GM12801 (cell line): ENCODE data around the gene ADTRP.

Experiments
- TF ChIP-seq, protein P1 (sequence below): IDR thresholded peaks from one replicate; pipeline ENCODE4 v1.5.1; 2011; ENCODE audit warnings: control low read depth; ENCODE audit not compliant: insufficient read length; ENCODE audit errors: extremely low read depth

The ADTRP gene

DNA sequence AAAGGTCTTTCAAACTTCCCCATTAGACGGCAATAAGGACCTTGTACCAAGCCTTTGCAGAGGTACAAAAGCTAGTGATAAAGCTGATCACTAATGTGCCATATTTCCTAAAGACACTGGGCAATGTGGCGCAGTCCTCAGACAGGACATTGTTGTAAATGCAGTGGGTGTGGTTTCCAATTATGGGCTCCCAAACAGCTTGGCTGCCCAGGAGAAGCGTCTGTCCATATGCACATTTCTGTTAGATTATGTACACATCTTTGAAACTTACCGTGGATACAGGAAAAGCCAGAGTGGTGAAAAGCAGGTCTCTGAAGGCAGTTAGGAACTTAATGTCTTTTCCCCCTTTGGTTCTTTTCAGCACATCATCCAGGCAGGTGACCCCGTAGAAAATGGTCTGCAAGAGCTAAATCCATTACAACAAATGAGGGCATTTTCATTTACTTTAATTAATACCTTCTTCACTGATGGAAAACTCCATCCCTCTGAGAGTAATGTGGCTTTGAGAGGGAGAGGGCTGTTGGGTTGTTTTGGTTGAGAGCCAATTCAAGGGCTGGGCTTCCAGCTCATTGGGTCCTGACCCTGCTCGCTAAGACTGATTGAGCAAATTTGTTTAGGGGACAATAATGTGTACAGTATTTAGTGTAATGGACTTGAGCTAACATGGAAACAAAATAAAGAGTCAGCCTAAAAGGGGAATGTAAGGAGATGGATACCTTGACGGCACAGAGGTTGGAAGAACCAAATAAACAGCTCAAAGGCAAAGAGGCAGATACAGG is 10.4 kb downstream of the ADTRP start:
- TF ChIP-seq, protein P1, sequence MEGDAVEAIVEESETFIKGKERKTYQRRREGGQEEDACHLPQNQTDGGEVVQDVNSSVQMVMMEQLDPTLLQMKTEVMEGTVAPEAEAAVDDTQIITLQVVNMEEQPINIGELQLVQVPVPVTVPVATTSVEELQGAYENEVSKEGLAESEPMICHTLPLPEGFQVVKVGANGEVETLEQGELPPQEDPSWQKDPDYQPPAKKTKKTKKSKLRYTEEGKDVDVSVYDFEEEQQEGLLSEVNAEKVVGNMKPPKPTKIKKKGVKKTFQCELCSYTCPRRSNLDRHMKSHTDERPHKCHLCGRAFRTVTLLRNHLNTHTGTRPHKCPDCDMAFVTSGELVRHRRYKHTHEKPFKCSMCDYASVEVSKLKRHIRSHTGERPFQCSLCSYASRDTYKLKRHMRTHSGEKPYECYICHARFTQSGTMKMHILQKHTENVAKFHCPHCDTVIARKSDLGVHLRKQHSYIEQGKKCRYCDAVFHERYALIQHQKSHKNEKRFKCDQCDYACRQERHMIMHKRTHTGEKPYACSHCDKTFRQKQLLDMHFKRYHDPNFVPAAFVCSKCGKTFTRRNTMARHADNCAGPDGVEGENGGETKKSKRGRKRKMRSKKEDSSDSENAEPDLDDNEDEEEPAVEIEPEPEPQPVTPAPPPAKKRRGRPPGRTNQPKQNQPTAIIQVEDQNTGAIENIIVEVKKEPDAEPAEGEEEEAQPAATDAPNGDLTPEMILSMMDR: no peak

DNA sequence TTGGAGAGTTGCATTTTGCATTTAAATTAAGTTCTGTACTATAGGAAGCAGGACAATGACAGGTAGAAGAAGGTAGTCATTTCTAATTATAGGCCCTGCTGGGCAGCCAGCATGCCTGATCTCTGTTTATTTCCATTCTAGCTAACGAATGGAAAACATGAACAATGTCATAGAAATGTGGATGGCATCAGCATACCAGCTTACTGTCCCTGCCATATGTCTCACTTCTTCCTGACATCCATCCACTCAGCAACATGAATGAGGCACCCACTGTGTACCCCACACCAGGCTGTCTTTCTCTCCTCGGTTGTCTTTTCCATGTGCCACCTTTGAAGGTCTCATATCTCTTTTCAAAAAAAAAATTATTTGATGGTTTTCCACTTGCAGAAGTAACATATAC is 11.1 kb downstream of the ADTRP start:
- TF ChIP-seq, protein P1: no peak

DNA sequence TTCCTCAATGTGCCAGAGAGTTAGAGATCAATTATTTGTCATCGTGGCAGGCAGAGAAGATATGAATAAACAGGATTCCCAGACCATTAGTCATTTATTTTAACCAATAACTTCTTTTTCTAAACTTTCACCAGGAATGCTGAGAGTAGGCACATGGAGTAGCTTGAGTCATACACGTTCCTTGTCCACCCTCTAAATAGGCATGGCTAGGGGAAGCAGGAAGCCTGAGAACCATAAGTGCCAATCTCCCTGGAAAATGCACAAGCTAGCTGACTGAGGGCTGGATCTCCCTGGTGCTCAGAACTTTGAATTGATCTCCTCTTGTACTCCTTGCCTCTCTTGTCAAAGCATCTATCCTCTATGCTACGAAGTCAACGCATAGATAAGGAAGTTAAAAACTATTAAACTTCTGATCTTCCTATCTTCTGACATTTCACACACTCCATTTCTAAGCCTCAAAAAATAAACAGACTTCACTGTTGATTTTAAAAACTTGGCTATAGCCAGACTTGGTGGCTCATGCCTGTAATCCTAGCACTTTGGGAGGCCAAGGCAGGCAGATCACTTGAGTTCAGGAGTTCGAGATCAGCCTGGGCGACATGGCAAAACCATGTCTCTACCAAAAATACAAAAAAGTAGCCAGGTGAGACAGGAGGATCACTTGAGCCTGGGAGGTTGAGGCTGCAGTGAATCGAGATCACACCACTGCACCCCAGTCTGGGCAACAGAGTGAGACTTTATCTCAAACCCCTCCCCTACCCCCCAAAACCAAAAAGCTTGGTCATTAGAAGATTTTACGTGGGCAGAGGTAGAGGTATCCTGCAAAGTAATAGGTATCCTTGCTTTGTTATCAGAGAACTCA is 11.8 kb downstream of the ADTRP start:
- TF ChIP-seq, protein P1: no peak

DNA sequence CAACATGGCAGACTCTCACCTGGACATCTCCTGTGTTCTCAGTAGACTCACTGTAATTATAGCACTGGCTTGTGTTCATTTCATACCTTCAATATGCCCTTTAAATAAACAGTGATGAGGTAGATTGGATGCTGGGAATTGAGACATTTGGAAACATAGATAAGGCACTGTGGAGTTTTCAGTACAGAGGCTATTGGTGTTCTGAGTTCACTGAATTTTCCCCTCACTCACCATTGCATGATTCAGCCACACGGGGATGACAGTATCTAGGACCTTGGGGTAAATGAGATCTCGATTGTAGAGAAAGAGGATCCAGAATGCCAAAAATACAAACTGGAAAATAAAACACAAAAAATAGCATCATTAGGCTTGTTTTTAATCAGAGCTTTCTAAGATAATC is 12.6 kb downstream of the ADTRP start:
- TF ChIP-seq, protein P1: no peak

DNA sequence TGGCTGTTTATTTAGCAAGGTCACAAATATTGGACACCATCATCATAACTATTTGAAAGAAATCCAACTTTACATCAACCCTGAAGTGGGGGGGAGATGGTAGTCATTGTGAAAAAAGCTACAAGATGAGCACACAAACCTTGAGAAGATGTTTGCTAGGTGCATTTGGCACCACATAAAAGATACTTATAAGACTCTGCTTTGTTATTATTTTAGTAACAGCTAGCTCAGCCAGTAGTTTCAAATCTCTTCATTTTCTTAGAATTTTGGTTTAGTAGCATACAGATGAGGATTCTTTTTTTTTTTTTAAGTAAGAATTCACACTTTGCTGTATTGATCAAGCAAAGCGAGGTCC is 14.4 kb downstream of the ADTRP start:
- TF ChIP-seq, protein P1: no peak

DNA sequence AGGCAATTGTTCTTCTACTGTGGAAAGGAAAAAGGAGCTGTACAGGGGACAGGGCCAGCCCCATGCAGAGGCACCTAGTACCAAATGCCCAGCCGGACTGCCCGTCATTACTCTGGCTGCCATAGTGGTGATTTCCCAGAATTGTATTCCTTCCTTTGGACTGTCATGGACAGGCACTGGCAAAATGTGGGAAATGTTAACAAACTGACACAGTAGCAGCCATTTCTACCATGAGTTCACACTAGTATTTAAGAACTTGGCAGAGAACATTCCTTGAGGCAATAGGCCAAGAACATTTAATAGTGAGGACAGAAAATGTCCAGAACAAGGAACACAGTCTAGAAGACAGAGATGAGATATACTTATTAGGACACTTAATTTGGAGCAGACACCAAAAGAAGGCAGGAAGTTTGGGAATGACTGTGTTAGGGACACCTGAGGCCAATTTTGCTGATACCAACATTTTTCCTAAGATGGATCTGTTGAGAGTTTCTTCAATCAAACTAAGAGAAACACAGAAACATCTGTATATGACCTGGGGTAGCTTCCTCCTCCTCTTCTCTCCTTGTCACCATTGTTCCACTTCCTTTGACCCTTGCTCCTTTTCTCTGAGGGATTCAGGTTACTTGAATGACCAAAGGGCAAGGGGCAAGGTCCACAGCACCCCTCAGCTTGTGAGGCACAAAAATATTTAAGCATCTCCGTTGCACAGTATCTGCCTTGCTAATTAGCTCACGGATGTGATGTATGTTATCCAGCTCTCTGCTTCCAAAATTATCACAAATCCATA is 14.9 kb downstream of the ADTRP start:
- TF ChIP-seq, protein P1: no peak
